HG03280 (cell line): Measurements from ENCODE around the gene TRIP6.

Experiments
- ATAC-seq: cut with Tn5 transposase; IDR thresholded peaks from one replicate; pipeline ENCODE4 v1.9.1; 2021; ENCODE audit warnings: mild to moderate bottlenecking, moderate library complexity; ENCODE audit not compliant: unreplicated experiment

The TRIP6 gene, protein sequence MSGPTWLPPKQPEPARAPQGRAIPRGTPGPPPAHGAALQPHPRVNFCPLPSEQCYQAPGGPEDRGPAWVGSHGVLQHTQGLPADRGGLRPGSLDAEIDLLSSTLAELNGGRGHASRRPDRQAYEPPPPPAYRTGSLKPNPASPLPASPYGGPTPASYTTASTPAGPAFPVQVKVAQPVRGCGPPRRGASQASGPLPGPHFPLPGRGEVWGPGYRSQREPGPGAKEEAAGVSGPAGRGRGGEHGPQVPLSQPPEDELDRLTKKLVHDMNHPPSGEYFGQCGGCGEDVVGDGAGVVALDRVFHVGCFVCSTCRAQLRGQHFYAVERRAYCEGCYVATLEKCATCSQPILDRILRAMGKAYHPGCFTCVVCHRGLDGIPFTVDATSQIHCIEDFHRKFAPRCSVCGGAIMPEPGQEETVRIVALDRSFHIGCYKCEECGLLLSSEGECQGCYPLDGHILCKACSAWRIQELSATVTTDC

DNA sequence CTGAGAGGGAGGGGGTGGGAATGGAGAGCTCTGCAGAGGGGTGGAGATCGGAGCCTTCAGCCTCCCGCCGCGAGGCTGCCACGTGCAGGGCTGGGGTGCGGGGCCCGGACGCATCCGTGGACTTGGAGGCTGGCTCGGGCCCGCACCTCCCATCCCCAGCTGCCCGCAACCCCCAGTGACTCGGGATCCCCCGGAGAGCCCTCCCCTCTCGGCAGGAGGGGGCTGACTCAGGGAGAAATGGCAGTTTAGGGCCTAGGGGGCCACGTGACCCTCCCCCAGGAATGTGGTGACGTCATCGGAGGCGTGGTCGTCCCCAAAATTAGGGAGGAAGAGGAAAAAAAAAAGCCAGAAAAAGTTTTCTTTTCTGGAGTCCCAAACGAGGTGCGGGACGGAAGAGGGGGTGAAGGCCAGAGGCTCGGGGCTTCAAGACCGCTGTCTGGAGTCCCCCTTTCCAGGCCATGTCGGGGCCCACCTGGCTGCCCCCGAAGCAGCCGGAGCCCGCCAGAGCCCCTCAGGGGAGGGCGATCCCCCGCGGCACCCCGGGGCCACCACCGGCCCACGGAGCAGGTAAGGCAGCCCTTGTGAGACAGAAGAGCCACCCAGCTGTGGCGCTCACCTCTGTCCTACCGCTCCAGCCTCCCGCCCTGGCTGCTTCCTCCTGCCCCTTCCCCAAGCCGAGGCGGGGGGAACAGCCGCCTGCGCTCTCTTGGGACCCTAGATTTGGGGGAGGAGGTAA, at the start of gene TRIP6:
TSS of gene TRIP6 (plus strand) at position 348 of the 736 bp plus-strand sequence. CDS start at position 459, 111 bp downstream.
- peak; percentile 48 for ATAC-seq

DNA sequence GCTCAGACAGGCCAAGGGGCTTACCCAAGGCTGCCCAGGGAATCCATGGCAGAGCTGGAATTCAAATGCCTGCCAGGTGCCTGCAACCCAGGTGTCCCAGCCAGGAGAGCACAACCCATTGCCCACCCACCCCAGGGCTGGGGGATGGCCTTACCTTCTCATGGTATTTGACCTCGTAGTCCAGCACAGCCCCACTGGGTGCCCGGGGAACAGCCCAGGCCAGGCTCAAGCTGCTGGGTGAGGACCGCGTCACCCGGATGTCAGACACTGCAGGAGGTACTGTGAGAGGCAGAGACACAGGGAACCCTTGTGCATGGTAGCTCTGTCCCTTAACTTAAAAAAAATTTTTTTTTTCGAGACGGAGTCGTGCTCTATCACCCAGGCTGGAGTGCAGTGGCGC, 48.8 kb upstream of the TRIP6 start:
- ATAC-seq, result no peak

DNA sequence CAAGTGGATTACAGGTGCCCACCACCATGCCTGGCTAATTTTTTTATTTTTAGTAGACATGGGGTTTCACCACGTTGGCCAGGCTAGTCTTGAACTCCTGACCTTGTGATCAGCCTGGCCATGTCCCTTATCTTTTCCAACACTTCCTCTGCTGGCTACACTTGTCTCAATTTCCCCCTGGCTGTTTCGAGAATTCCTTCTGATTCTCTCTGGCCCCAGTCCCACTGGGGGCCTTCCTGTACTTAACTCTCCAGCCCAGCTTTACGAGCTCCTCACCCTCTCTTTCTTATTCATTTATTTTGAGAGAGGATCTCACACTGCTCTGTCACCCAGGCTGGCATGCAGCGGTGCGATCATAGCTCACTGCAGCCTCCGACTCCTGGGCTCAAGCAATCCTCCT, 48.4 kb upstream of the TRIP6 start:
- ATAC-seq, result no peak

DNA sequence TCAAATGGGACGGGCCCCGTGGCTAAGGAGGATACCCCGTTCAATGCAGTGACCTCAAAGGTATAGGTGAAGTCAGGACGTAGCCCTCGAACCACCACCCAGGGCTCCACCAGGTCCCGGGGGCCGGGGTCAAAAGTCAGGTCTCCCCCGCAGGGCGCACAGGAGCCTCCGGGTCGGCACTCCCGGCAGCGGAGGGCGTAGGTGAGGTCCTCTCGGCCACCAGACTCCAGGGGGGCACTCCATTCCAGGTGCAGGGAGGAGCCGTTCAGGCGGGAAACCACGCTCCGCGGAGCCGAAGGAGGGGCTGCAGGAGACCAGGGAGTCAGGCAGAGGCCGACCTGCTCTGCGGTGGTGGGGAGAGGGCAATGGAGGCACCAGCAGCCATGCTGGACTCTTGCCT, 47.6 kb upstream of the TRIP6 start:
- ATAC-seq, result no peak

DNA sequence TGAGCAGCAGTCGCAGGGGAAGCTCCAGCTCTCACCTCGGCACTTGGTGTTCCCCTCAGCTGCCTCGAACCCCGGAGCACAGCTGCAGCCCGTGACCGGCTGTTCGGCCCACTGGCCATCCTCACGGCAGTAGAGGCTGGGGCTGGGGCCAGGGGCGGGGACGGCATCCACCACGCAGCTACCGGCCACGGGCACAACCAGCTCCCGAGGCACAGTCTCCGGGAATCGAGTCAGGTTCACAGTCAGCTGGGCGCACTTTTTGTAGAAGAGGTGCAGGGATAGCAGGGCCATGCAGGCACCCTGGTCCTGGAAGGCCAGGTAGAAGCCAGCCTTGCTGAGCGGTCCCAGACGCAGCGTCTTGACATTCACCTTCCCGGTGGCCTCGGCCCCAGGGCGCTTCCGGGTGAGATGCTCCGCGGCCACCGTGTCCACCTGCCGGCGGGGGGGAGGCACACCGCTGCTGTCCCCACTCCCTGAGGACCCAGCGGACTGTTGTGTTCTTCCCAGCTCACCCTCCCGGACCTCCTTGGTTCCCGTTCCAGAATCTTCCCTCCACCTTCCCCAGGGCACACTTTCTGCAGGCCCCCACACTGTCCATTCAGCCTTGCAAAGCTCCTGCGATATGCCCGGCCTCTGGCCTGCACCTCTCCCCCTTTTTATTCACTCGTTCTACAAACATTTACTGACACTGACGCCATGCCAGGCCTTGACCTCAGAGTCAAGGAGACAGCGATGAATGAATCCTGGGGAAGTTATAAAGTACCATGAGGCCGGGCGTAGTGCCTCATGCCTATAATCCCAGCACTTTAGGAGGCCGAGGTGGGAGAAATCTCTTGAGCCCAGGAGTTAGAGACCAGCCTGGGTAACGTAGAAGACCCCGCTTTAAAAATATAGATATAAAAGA, 44.7 kb upstream of the TRIP6 start:
- ATAC-seq, result no peak

DNA sequence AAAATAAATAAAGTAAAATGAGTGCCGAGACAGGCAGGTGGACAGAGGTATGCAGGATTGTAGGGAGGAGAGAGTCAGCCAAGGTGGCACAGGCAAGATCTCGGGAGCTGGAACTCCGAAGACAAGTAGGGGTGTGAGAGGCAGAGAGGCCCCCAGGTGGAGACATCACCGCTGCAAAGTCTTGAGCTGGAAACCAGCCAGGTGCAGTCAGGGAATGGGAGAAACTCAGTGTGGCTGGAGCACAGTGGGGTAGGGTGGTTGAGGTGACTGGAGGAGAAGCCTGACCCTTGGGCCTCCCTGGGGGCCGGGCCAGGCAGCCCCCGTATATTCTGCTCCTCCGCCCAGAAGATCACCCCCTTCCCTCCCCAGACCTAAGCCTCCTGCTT, 44.1 kb upstream of the TRIP6 start:
- no peak for ATAC-seq

DNA sequence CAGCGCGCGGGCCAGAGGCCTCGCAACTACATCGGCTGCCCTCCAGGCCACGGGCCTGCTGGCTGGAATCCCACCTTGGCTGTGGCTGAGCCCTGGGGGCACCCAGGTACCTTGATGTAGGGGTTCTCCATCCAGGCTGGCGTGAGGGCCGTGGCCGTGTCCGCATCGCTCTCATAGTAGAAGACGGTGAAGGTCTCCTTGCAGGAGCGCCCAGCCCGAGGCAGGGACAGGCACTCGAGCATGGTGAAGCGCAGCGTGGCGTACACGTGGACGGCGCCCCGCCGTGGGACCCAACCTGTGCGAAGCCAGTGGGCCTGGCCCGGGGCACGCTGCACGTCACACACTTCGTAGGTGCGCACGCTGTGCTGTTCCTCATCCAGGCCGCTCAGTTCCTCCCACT, 43.7 kb upstream of the TRIP6 start:
- ATAC-seq, result no peak

DNA sequence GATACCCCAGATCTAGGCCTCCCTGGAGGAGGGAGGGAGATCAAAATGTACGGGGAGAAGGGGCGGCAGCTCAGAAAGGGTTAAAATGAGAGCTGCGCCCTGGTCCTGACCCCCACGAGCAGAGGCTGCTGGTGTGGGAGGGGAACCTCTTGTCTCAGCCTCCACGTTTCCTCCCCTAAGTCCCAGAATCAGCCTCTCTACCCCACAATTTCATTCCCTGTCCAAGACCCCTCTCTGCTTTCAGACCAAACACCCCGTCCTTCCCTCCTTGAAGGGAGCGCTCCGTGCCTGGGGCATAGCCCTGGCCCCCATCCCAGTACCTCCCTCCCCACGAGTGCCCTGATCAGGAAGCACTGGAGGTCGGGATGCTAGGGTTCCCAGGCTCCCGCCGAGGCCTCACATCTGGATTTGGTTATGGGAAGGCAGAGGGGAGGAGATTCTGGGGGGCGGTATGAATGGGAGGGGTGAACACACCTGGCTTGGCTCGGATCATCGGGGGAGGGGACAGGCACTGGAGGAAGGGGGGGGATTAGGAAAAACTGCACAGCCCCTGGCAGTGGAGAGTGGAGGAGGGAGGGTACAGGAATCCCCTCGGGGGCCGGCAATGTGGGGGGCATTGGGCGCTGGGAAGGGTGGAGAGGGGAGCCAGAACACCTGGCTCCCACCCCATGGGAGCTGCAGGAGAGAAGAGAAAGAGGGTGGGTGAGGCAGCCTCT, 42.5 kb upstream of the TRIP6 start:
- ATAC-seq, result no peak

DNA sequence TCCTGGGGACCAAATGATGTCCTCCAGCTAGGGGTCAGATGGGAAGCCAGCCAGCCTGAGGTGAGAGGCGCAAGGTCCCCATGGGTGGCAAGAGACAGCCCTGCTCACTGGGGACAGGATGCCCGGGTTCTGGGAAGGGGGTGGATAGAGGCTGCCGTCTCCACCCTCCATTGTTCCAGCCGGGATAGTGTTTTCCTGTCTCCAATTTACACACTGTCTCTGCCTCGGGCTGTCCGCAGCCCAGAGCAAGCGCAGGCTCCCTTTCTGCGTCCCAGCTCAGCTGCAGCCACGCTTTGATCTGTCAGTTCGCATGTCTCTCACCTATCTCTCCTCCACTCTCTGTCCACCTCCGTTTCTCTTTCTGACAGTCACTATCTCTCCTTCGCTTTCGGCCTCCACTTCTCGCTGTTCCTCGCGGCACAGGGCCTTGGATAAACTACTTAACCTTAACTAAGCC, 41.9 kb upstream of the TRIP6 start:
- ATAC-seq, result no peak

DNA sequence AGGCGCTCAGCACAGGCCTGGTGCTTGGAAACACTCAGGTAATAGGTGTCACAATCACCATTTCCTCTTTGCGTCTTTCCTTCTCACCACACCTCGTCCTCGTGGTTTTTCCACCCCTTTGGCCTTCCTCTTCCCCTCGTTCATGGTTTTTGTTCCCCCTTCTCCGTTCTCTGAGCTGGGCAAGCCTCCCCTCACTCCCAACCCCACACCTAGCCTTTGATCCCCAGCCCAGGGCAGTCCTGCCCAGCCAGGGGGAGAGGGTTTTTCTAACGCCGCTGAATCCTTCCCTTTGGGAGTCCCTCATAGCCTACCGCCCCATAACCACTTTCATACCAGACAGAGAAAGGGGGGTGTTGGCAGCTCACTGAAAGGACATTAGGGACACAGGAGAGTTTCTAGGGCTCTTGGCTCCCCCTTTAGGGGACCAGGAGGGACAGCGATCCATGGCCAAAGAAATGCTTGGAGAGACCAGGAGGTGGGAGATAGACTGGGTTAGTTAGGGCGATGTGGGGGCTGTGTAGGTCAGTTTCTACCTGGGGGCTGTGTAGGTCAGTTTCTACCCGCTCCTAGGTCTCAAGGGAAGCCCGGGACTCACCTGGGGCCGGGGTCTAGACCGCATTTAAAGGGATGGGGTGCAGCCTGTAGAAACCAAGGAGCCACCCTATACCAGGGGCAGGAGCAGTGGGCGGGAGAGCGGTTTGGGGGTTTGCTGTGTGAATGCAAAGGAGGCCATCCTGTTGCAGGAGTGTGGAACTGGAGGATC, 41.3 kb upstream of the TRIP6 start:
- ATAC-seq, result no peak

DNA sequence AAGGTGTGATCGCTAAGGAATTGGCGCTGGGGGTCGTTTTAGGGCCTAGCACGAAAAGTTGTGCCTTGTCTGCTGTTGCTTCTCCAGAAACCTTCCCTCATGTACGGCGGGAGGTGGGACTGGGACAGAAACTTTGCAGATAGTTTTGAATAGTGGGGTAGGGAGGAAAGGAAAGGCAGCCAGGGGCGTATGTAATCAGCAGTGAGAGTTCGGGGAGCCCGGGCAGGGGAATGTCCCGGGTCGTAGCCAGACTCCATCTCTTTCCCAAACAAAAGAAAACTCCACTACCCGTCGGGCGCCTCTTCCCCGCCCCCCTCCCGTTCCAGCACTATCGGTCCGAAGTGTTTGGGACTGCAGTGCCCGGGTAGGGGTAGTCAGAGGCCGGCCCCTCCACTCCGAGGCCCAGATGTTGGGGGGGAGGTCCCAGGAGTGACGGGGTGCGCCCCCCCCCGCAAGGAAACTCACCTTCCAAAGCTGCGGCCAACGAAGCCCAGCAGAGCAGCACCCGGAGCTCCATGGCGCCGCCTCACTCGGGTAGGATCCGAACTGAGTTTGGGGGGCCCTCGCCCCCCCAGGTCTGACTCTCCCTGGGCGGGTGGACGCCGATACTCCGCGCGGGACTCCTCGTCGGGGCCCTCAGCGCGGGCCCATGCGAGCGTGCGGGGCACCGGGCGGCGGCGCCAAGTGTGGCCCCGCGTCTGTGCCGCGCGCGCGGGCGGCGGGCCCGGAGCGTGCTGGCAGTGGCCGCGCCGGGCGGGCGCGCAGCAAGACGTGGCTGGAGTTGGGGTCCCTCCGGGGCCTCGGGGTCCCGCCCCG, 40.5 kb upstream of the TRIP6 start:
- no peak for ATAC-seq

DNA sequence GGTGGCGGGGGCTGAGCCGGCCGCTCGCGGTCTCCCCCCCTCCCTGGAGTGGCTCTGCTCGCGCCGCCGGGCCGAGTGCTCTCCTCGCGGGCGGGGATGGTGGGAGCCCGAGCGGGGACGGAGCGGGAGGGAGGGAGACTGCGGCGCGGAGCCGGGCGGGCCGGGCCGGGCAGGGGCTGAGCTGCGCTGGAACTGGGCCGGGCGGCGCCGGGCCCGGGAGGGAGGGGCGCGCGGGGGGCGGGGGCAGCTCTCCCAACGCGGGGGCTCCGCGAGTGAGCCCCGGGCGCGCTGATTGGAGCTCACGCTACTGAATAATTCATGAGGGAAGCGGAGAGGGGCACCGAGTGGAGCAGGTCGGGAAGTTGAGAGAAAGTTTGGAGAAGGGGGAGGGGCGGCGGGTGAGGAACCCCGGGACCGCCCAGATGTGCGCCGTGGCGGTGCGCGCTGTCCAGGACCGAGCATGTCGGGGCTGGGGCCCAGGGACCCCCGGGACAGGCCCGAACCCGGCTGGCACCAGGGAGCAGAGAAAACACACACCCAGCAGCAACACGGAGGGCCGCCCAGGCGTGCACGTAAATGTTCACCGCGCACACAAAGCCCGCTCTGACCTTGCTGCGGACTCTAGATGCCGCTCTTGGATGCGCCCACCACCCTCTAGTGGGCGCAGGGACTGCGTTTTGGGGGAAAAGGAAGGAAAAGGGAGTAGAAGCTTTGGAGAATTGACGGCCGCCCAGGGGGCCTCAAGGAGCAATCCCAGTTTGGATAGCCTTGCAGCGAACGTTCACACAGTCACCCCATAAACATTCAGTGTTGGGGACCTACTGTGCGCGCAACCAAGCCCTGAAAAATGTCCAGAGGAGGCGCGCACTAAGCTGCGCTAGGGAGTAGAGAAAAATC, 39.6 kb upstream of the TRIP6 start, which contains the start of gene EPHB4:
TSS of gene EPHB4 (minus strand) at position 194 of the 897 bp plus-strand sequence. CDS start 493 bp downstream, outside the sequence.
- no peak for ATAC-seq

DNA sequence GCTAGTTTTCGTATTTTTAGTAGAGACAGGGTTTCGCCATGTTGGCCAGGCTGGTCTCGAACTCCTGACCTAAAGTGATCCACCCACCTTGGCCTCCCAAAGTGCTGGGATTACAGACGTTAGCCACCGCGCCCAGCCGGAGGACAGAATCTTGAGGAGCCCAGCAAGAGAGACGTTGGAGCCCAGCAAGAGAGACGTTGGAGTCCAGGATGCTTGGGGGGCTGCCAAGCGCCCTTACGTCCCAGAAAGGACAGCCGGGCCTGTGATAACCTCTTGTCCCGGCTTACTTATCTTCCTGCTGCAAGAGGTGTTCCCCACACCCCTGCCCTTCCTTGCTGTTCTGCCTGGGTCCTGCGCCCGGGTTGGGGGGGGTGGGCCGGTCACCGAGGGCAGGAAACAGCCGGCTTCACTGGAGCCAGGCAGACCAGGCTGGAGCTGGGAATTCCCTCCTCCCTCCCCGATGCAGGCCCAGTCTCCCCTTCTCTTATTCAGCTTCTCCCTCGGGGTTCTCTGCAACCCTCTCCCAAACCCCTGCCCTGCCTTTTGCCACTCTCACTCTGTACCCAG, 38.0 kb upstream of the TRIP6 start:
- no peak for ATAC-seq

DNA sequence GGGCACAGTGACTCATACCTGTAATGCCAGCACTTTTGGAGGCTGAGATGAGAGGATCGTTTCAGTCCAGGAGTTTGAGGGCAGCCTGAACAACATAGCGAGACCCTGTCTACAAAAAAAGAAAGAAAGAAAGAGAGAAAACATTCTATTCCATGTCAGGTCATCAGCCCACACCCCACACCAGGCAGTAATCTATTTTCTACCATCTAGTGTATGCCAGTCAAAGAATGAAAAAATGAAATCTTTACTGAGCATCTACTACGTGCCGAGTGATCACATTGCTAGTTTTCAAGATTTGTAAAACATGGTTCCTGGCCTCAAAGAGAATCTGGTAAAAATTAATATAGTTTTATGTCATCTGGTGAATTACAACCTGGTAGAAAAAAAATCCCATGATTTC, 36.8 kb upstream of the TRIP6 start:
- no peak for ATAC-seq

DNA sequence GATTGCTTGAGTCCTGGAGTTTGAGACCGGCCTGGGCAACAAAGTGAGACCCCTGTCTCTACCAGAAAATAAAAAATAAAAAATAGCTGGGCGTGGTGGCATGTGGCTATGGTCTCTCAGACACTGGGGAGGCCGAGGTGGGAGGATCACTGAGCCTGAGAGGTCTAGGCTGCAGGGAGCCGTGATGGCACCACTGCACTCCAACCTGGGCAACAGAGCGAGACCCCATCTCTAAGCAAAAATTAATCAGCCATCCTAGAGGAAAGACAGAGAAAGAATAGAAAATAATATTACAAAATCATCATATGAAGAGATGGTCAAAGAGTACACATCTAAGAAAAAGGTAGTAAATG, 34.9 kb upstream of the TRIP6 start:
- ATAC-seq, result no peak

DNA sequence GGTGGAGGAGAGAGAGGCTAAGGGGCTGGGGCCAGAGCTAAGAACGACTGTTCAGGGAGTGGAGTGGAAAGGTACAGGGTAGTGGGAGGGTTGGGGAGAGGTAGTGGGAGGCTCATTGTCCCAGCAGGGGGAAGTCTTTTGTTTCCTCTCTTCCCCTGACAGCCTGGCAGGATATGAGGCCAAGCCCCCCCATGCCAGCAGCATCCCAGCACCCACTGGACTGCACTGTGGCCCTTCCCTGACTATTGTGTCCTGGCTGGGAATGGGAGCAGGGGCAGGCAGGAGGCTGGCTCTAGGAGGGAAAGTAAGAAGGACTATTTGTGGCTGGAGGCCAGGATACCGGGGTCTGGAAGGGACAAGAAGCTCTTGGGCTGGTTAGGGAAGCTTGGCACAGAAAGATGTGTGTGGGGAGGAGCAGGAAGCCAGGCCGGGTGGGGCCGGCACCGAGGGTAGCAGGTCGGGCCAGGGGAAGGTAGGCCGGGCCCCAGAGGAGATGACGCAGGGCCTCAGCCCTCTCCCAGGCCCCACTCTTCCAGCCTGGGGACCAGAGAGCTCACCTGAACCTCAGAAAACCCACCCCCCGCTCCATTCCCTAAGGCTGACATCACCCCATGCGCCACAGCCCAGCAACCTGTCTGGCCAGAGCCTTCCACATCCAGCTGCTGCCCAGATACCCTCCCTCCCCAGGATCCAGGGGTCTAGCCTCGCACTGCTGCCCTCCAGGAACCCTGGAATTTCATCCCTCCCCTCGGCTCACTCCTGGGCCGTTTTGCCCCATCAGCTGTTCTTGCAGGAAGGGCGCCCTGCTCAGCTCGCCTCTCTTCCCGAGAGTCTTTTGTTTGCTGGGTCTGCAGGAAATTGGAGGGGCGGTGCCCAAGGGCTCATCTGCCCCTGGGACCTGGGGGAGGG, 31.0 kb upstream of the TRIP6 start:
- no peak for ATAC-seq

DNA sequence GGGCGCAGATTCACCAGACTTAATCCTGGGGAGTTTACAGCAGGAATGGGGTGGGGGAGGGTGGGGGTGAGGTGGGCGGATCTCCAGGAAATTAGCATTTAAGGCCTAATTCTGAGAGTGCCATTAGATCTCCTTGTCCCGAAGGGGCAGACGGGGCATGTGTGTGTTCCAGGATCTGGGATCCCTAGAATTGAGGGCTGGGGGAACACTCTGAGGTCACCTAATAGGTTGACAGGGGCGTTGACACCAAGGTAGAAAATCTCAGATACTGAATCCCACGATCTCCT, 30.4 kb upstream of the TRIP6 start:
- no peak for ATAC-seq
